Measurements from ENCODE around the gene ACYP2.

The ACYP2 gene

GRCh38 chr2:54161660-54162424 lies 46.4 kb downstream of the ACYP2 start:
- no peak for TF ChIP-seq CTCF (IDR thresholded peaks at IDR 0.05; ENCODE audit: low read depth, low read length, missing control alignments)
- DNase-seq (ENCODE audit: low read depth), result no peak
- no peak overlapping the region for H3K4me3 ChIP-seq (ENCODE audit: low read depth, low read length)

- DNase-seq (ENCODE audit: low read depth), result no peak
- no peak for TF ChIP-seq CTCF (IDR thresholded peaks at IDR 0.05; ENCODE audit: low read depth, low read length, missing control alignments)
- H3K4me3 ChIP-seq (ENCODE audit: low read depth, low read length), result no peak overlapping the region
Measured at GRCh38 chr2:54164106-54164505, 48.7 kb downstream of the ACYP2 start.

GRCh38 chr2:54166121-54166773 lies 50.8 kb downstream of the ACYP2 start:
- no peak for DNase-seq (ENCODE audit: low read depth)
- no peak for TF ChIP-seq CTCF (IDR thresholded peaks at IDR 0.05; ENCODE audit: low read depth, low read length, missing control alignments)
- no peak overlapping the region for H3K4me3 ChIP-seq (ENCODE audit: low read depth, low read length)

GRCh38 chr2:54176577-54176976 lies 61.2 kb downstream of the ACYP2 start:
- no peak for DNase-seq (ENCODE audit: low read depth)
- no peak overlapping the region for H3K4me3 ChIP-seq (ENCODE audit: low read depth, low read length)
- peak; percentile 12 for TF ChIP-seq CTCF (IDR thresholded peaks at IDR 0.05; ENCODE audit: low read depth, low read length, missing control alignments)

GRCh38 chr2:54183281-54183680 lies 67.9 kb downstream of the ACYP2 start:
- no peak for DNase-seq (ENCODE audit: low read depth)
- no peak for TF ChIP-seq CTCF (IDR thresholded peaks at IDR 0.05; ENCODE audit: low read depth, low read length, missing control alignments)
- no peak overlapping the region for H3K4me3 ChIP-seq (ENCODE audit: low read depth, low read length)

- TF ChIP-seq CTCF (IDR thresholded peaks at IDR 0.05; ENCODE audit: low read depth, low read length, missing control alignments), result no peak
- no peak overlapping the region for H3K4me3 ChIP-seq (ENCODE audit: low read depth, low read length)
- no peak for DNase-seq (ENCODE audit: low read depth)
Measured at GRCh38 chr2:54183972-54184371, 68.6 kb downstream of the ACYP2 start.
